Neural progenitor cell (in vitro differentiated cells): ENCODE results near the gene TPCN2. TPM values are rescaled to one million over a fixed set of nuclear protein-coding genes. Genes with fewer than 3 reads are reported as not detected.

Experiments used
- DNase-seq: peaks from one replicate; pipeline ENCODE4 v3.0.0-alpha.2; 2016; ENCODE audit warnings: low spot score
- H2AFZ ChIP-seq: fragments of 200-600 bp; sonication (generic); replicated peaks from 2 replicates; pipeline ENCODE4 v1.6.1; 2016; ENCODE audit warnings: antibody characterized with exemption
- H3F3A ChIP-seq: fragments of 200-600 bp; sonication (generic); 2 replicates; pipeline ENCODE4 v1.6.1; 2016; ENCODE audit warnings: antibody characterized with exemption, low read depth
- H3K27ac ChIP-seq: fragments of 200-600 bp; sonication (generic); 2 replicates; pipeline ENCODE4 v1.5.1; 2016; ENCODE audit warnings: mild to moderate bottlenecking
- H3K27me3 ChIP-seq: fragments of 200-600 bp; sonication (generic); 2 replicates; pipeline ENCODE4 v1.6.1; 2016; ENCODE audit warnings: mild to moderate bottlenecking, moderate library complexity
- H3K36me3 ChIP-seq: fragments of 200-600 bp; sonication (generic); 2 replicates; pipeline ENCODE4 v1.5.1; 2016
- H3K4me1 ChIP-seq: fragments of 200-600 bp; sonication (generic); 2 replicates; pipeline ENCODE4 v1.6.1; 2016; ENCODE audit warnings: mixed run types
- H3K4me2 ChIP-seq: fragments of 200-600 bp; sonication (generic); 2 replicates; pipeline ENCODE4 v1.6.1; 2016
- H3K4me3 ChIP-seq: fragments of 200-600 bp; sonication (generic); 2 replicates; pipeline ENCODE4 v1.5.1; 2016
- H3K79me2 ChIP-seq: fragments of 200-600 bp; sonication (generic); 2 replicates; pipeline ENCODE4 v1.6.1; 2016; ENCODE audit warnings: low read depth
- H3K9ac ChIP-seq: fragments of 200-600 bp; sonication (generic); 2 replicates; pipeline ENCODE4 v1.6.1; 2016
- H3K9me3 ChIP-seq: fragments of 200-600 bp; sonication (generic); 2 replicates; pipeline ENCODE4 v1.5.1; 2016; ENCODE audit warnings: low read depth
- H4K20me1 ChIP-seq: fragments of 200-600 bp; sonication (generic); 2 replicates; pipeline ENCODE4 v1.6.1; 2016; ENCODE audit warnings: low read depth
- H3K27ac Mint-ChIP-seq: 3 replicates; pipeline ENCODE4 v1.8.0; 2021; ENCODE audit warnings: mixed read lengths
- H3K27me3 Mint-ChIP-seq: 2 replicates; pipeline ENCODE4 v1.8.0; 2022; ENCODE audit warnings: low read depth, mild to moderate bottlenecking, inconsistent platforms, moderate library complexity, mixed read lengths; ENCODE audit not compliant: insufficient read depth
- H3K36me3 Mint-ChIP-seq: 3 replicates; pipeline ENCODE4 v1.8.0; 2021; ENCODE audit warnings: mixed read lengths
- H3K4me1 Mint-ChIP-seq: 3 replicates; pipeline ENCODE4 v1.8.0; 2021; ENCODE audit warnings: mixed read lengths
- H3K4me3 Mint-ChIP-seq: 3 replicates; pipeline ENCODE4 v1.8.0; 2021; ENCODE audit warnings: mild to moderate bottlenecking, moderate library complexity, mixed read lengths
- H3K9me3 Mint-ChIP-seq: 3 replicates; pipeline ENCODE4 v1.8.0; 2020; ENCODE audit warnings: mixed read lengths
- CTCF ChIP-seq: fragments of 200-600 bp; sonication (generic); IDR thresholded peaks from 2 replicates; pipeline ENCODE4 v1.5.1; 2017; ENCODE audit warnings: antibody characterized with exemption, mild to moderate bottlenecking
- EZH2 ChIP-seq: fragments of 200-600 bp; sonication (generic); IDR thresholded peaks from 2 replicates; pipeline ENCODE4 v1.6.1; 2017; ENCODE audit warnings: antibody characterized with exemption, mild to moderate bottlenecking, moderate library complexity
- EZH2phosphoT487 ChIP-seq: fragments of 200-600 bp; sonication (generic); IDR thresholded peaks from 2 replicates; pipeline ENCODE4 v1.6.1; 2017; ENCODE audit warnings: antibody characterized with exemption
- total RNA-seq: library from RNA; depleted of rRNA; stranded (reverse); fragments of >200 nt; gene quantifications from 2 replicates; pipeline ENCODE4 v1.2.3, GENCODE V29; 2015; ENCODE audit warnings: low replicate concordance

Gene TPCN2
- total RNA-seq, 1 donor from 2014 or later = 7.2 TPM

- H3K4me2 ChIP-seq = no peak overlapping the region
- no peak overlapping the region for H3K4me3 ChIP-seq
- no peaks in the 10 kb centered on the region for H3K79me2 ChIP-seq
- Mint-ChIP-seq H3K4me3 (no peak overlapping the region), H3K9me3 (no peaks in the 10 kb centered on the region), H3K36me3 (peaks cover 7% of the 10 kb centered on the region), H3K4me1 (peaks cover 5% of the 10 kb centered on the region), H3K27ac (no peak overlapping the region), H3K27me3 (peaks cover 9% of the 10 kb centered on the region)
- no peak for TF ChIP-seq CTCF
- TF ChIP-seq EZH2phosphoT487 = no peak
- no peak overlapping the region for H3K9ac ChIP-seq
- DNase-seq = no peak
- H3F3A ChIP-seq = no peaks in the 10 kb centered on the region
- no peaks in the 10 kb centered on the region for H3K27me3 ChIP-seq
- no peak overlapping the region for H2AFZ ChIP-seq
- H3K36me3 ChIP-seq = no peaks in the 10 kb centered on the region
- no peaks in the 10 kb centered on the region for H3K9me3 ChIP-seq
- H3K27ac ChIP-seq = no peak overlapping the region
- peaks cover 10% of the 10 kb centered on the region for H4K20me1 ChIP-seq
- H3K4me1 ChIP-seq = peaks cover 12% of the 10 kb centered on the region
Measured at GRCh38 chr11:69091638-69092165, 43.0 kb downstream of the TPCN2 start.

- H3K4me1 Mint-ChIP-seq = peaks cover 5% of the 10 kb centered on the region
- no peaks in the 10 kb centered on the region for H3K27me3 ChIP-seq
- H3K36me3 Mint-ChIP-seq = peaks cover 7% of the 10 kb centered on the region
- H4K20me1 ChIP-seq = peaks cover 10% of the 10 kb centered on the region
- H3K27ac Mint-ChIP-seq = no peak overlapping the region
- no peaks in the 10 kb centered on the region for H3K9me3 Mint-ChIP-seq
- H3K79me2 ChIP-seq = no peaks in the 10 kb centered on the region
- no peak overlapping the region for H3K9ac ChIP-seq
- no peaks in the 10 kb centered on the region for H3K36me3 ChIP-seq
- no peak overlapping the region for H3K4me2 ChIP-seq
- H3K27me3 Mint-ChIP-seq = peaks cover 9% of the 10 kb centered on the region
- no peaks in the 10 kb centered on the region for H3K9me3 ChIP-seq
- no peaks in the 10 kb centered on the region for H3F3A ChIP-seq
- no peak overlapping the region for H3K27ac ChIP-seq
- H3K4me1 ChIP-seq = peaks cover 12% of the 10 kb centered on the region
- H2AFZ ChIP-seq = no peak overlapping the region
- TF ChIP-seq EZH2 (no peak), EZH2phosphoT487 (no peak), CTCF (no peak)
- no peak overlapping the region for H3K4me3 Mint-ChIP-seq
- DNase-seq = no peak
- no peak overlapping the region for H3K4me3 ChIP-seq
Measured at GRCh38 chr11:69092263-69092662, 43.5 kb downstream of the TPCN2 start.

- Histone ChIP-seq H3K36me3 (no peaks in the 10 kb centered on the region), H3K4me2 (no peak overlapping the region), H3K27me3 (no peaks in the 10 kb centered on the region), H2AFZ (no peak overlapping the region), H3K9me3 (no peaks in the 10 kb centered on the region), H3F3A (no peaks in the 10 kb centered on the region), H3K4me1 (peaks cover 12% of the 10 kb centered on the region), H3K79me2 (no peaks in the 10 kb centered on the region), H3K9ac (no peak overlapping the region), H3K27ac (no peak overlapping the region), H3K4me3 (no peak overlapping the region), H4K20me1 (peaks cover 8% of the 10 kb centered on the region)
- TF ChIP-seq CTCF = no peak
- no peak for TF ChIP-seq EZH2phosphoT487
- TF ChIP-seq EZH2 = no peak
- Mint-ChIP-seq H3K9me3 (no peaks in the 10 kb centered on the region), H3K27me3 (peaks cover 9% of the 10 kb centered on the region), H3K4me3 (no peak overlapping the region), H3K4me1 (peaks cover 5% of the 10 kb centered on the region), H3K27ac (no peak overlapping the region), H3K36me3 (peaks cover 7% of the 10 kb centered on the region)
- DNase-seq = no peak
Measured at GRCh38 chr11:69093106-69093505, 44.4 kb downstream of the TPCN2 start.
